ENCODE measurements around the gene RUNX1.

GRCh38 chr21:34857122-34857713 is 191.9 kb downstream of the RUNX1 start:
- TF ChIP-seq, protein P1, sequence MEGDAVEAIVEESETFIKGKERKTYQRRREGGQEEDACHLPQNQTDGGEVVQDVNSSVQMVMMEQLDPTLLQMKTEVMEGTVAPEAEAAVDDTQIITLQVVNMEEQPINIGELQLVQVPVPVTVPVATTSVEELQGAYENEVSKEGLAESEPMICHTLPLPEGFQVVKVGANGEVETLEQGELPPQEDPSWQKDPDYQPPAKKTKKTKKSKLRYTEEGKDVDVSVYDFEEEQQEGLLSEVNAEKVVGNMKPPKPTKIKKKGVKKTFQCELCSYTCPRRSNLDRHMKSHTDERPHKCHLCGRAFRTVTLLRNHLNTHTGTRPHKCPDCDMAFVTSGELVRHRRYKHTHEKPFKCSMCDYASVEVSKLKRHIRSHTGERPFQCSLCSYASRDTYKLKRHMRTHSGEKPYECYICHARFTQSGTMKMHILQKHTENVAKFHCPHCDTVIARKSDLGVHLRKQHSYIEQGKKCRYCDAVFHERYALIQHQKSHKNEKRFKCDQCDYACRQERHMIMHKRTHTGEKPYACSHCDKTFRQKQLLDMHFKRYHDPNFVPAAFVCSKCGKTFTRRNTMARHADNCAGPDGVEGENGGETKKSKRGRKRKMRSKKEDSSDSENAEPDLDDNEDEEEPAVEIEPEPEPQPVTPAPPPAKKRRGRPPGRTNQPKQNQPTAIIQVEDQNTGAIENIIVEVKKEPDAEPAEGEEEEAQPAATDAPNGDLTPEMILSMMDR (conservative IDR thresholded peaks at IDR 0.05) = no peak
- no peak for TF ChIP-seq ZFX (IDR thresholded peaks at IDR 0.05)

Data from C4-2B (cell line).